ENCODE data around the gene PAPOLB. TPM values are rescaled to one million over a fixed set of nuclear protein-coding genes. Genes with fewer than 3 reads are reported as not detected.

Gene PAPOLB
- polyA plus RNA-seq, 3 donors = not detected

- no peak for TF ChIP-seq CTCF (IDR thresholded peaks at IDR 0.05)
- no peaks in the 10 kb centered on the region for H3K36me3 Mint-ChIP-seq
- Histone ChIP-seq H2AFZ (ENCODE audit: insufficient read depth, low read depth, low read length, poor library complexity, severe bottlenecking) (no peak overlapping the region), H3K27me3 (ENCODE audit: control insufficient read depth in 2 of 2, insufficient read depth in 2 of 2, low read length in 2 of 2) (peaks cover 0 to 22% of the 10 kb centered on the region in 2 donors), H3K4me1 (ENCODE audit: control insufficient read depth in 1 of 2, insufficient read depth in 2 of 2, low read length in 2 of 2) (no peaks in the 10 kb centered on the region), H3K4me3 (replicated peaks in 1 of 3; ENCODE audit: low read depth in 2 of 3, low read length in 3 of 3) (no peak overlapping the region), H3K79me2 (ENCODE audit: insufficient read depth, low read length) (no peaks in the 10 kb centered on the region), H3K4me2 (replicated peaks; ENCODE audit: extremely low read depth, low read length, poor library complexity, severe bottlenecking) (no peak overlapping the region), H3K9ac (ENCODE audit: insufficient read depth, low read length, poor library complexity, severe bottlenecking) (no peak overlapping the region), H4K20me1 (ENCODE audit: insufficient read depth, low read length) (no peaks in the 10 kb centered on the region), H3K9me3 (replicated peaks in 1 of 2; ENCODE audit: control insufficient read depth in 1 of 2, insufficient read depth in 1 of 2, low read length in 2 of 2) (no peaks in the 10 kb centered on the region), H3K27ac (ENCODE audit: low read depth in 1 of 2, low read length in 2 of 2) (no peak overlapping the region), H3K36me3 (replicated peaks in 1 of 2; ENCODE audit: control insufficient read depth in 1 of 2, insufficient read depth in 2 of 2, low read length in 2 of 2) (no peaks in the 10 kb centered on the region)
- no peak overlapping the region for H3K27ac Mint-ChIP-seq
- intact Hi-C loops (cut with micrococcal nuclease) = no loop called here
- H3K27me3 Mint-ChIP-seq (ENCODE audit: low read depth in 3 of 3) = peaks cover 17 to 30% (median 23%) of the 10 kb centered on the region in 3 donors
- DNase-seq = no peak
- peaks cover 0 to 7% (median 4%) of the 10 kb centered on the region in 7 donors for H3K9me3 Mint-ChIP-seq
- WGBS (ENCODE audit: insufficient coverage) = 95% methylated on average over 17 of the region's 31 CpGs
- H3K4me3 Mint-ChIP-seq = no peak overlapping the region
- no peaks in the 10 kb centered on the region for H3K4me1 Mint-ChIP-seq
These were observed 11.5 kb upstream of the PAPOLB start for GRCh38 chr7:4873071-4873944.

GRCh38 chr7:4871930-4872675, 10.3 kb upstream of the PAPOLB start:
- no peak for TF ChIP-seq CTCF (IDR thresholded peaks at IDR 0.05)
- peaks cover 17 to 30% (median 23%) of the 10 kb centered on the region in 3 donors for H3K27me3 Mint-ChIP-seq (ENCODE audit: low read depth in 3 of 3)
- H3K36me3 Mint-ChIP-seq = no peaks in the 10 kb centered on the region
- no peaks in the 10 kb centered on the region for H3K4me1 ChIP-seq (ENCODE audit: control insufficient read depth in 1 of 2, insufficient read depth in 2 of 2, low read length in 2 of 2)
- no peak for DNase-seq
- no peak overlapping the region for H3K27ac ChIP-seq (ENCODE audit: low read depth in 1 of 2, low read length in 2 of 2)
- H3K36me3 ChIP-seq (replicated peaks in 1 of 2; ENCODE audit: control insufficient read depth in 1 of 2, insufficient read depth in 2 of 2, low read length in 2 of 2) = no peaks in the 10 kb centered on the region
- no peaks in the 10 kb centered on the region for H4K20me1 ChIP-seq (ENCODE audit: insufficient read depth, low read length)
- peaks cover 0 to 9% (median 6%) of the 10 kb centered on the region in 7 donors for H3K9me3 Mint-ChIP-seq
- no peak overlapping the region for H3K4me3 ChIP-seq (replicated peaks in 1 of 3; ENCODE audit: low read depth in 2 of 3, low read length in 3 of 3)
- H3K27me3 ChIP-seq (ENCODE audit: control insufficient read depth in 2 of 2, insufficient read depth in 2 of 2, low read length in 2 of 2) = peaks cover 0 to 22% of the 10 kb centered on the region in 2 donors
- no peaks in the 10 kb centered on the region for H3K4me1 Mint-ChIP-seq
- no peak overlapping the region for H3K27ac Mint-ChIP-seq
- peak overlapping the region in 1 of 2 donors; percentile 13 for H3K4me3 Mint-ChIP-seq
- 72% methylated on average over 12 of the region's 19 CpGs for WGBS (ENCODE audit: insufficient coverage)
- H3K4me2 ChIP-seq (replicated peaks; ENCODE audit: extremely low read depth, low read length, poor library complexity, severe bottlenecking) = no peak overlapping the region
- no peaks in the 10 kb centered on the region for H3K79me2 ChIP-seq (ENCODE audit: insufficient read depth, low read length)
- intact Hi-C loops (cut with micrococcal nuclease) = no loop called here
- no peak overlapping the region for H3K9ac ChIP-seq (ENCODE audit: insufficient read depth, low read length, poor library complexity, severe bottlenecking)
- no peaks in the 10 kb centered on the region for H3K9me3 ChIP-seq (replicated peaks in 1 of 2; ENCODE audit: control insufficient read depth in 1 of 2, insufficient read depth in 1 of 2, low read length in 2 of 2)
- no peak overlapping the region for H2AFZ ChIP-seq (ENCODE audit: insufficient read depth, low read depth, low read length, poor library complexity, severe bottlenecking)
